Type B pancreatic cell (in vitro differentiated cells): ENCODE data around the gene AKR7A2. TPM values are rescaled to one million over a fixed set of nuclear protein-coding genes. Genes with fewer than 3 reads are reported as not detected.

Experiments
- DNase-seq: peaks from one replicate; pipeline ENCODE4 v3.0.0; 2021; ENCODE audit warnings: mixed read lengths; ENCODE audit not compliant: unreplicated experiment; ENCODE audit errors: extremely low spot score
- H3K27ac Mint-ChIP-seq: 2 replicates; pipeline ENCODE4 v1.8.0; 2021; ENCODE audit warnings: mild to moderate bottlenecking, mixed read lengths
- H3K27me3 Mint-ChIP-seq: 2 replicates; pipeline ENCODE4 v1.8.0; 2021; ENCODE audit warnings: mixed read lengths
- H3K36me3 Mint-ChIP-seq: 2 replicates; pipeline ENCODE4 v1.8.0; 2021; ENCODE audit warnings: mixed read lengths
- H3K4me1 Mint-ChIP-seq: one replicate; pipeline ENCODE4 v1.8.0; 2021; ENCODE audit warnings: mixed read lengths; ENCODE audit not compliant: unreplicated experiment
- H3K4me3 Mint-ChIP-seq: 2 replicates; pipeline ENCODE4 v1.8.0; 2021; ENCODE audit warnings: mild to moderate bottlenecking, mixed read lengths
- H3K9me3 Mint-ChIP-seq: 2 replicates; pipeline ENCODE4 v1.8.0; 2021; ENCODE audit warnings: mixed read lengths
- total RNA-seq: library from RNA; stranded (reverse); gene quantifications from 2 replicates; pipeline ENCODE4 v1.2.1, GENCODE V29; 2021; ENCODE audit warnings: low replicate concordance
- TF ChIP-seq, protein P1 (sequence below): fragments of 200-600 bp; sonication (generic); conservative IDR thresholded peaks from 2 replicates; pipeline ENCODE4 v1.5.0; 2021; ENCODE audit warnings: antibody characterized with exemption, mild to moderate bottlenecking

AKR7A2 gene
- total RNA-seq, 1 donor from 2014 or later: 75.2 TPM

DNA sequence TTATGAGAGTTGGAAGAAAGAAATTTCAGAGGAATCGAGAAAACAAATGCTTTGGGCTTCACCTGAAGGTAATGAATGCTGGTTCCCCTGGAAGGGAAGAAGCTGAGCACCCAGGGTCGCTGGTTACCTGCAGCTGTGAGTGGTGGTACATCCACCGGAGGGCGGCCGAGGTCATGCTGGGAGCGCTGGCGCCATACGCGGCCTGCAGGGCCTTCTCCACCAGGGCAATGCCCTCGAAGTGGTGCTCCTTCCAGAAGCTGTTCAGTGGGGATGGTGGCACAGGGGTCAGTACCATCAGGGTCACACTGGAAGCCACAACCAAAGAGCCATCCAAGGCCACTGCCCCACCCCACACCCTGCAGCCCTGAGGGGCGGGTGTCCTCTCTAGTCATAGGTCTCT lies 43.5 kb downstream of the AKR7A2 start:
- H3K27ac Mint-ChIP-seq: no peak overlapping the region
- H3K4me3 Mint-ChIP-seq: no peak overlapping the region
- no peaks in the 10 kb centered on the region for H3K4me1 Mint-ChIP-seq
- H3K27me3 Mint-ChIP-seq: no peaks in the 10 kb centered on the region
- no peaks in the 10 kb centered on the region for H3K36me3 Mint-ChIP-seq
- no peaks in the 10 kb centered on the region for H3K9me3 Mint-ChIP-seq
- no peak for DNase-seq
- TF ChIP-seq, protein P1, sequence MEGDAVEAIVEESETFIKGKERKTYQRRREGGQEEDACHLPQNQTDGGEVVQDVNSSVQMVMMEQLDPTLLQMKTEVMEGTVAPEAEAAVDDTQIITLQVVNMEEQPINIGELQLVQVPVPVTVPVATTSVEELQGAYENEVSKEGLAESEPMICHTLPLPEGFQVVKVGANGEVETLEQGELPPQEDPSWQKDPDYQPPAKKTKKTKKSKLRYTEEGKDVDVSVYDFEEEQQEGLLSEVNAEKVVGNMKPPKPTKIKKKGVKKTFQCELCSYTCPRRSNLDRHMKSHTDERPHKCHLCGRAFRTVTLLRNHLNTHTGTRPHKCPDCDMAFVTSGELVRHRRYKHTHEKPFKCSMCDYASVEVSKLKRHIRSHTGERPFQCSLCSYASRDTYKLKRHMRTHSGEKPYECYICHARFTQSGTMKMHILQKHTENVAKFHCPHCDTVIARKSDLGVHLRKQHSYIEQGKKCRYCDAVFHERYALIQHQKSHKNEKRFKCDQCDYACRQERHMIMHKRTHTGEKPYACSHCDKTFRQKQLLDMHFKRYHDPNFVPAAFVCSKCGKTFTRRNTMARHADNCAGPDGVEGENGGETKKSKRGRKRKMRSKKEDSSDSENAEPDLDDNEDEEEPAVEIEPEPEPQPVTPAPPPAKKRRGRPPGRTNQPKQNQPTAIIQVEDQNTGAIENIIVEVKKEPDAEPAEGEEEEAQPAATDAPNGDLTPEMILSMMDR: no peak

DNA sequence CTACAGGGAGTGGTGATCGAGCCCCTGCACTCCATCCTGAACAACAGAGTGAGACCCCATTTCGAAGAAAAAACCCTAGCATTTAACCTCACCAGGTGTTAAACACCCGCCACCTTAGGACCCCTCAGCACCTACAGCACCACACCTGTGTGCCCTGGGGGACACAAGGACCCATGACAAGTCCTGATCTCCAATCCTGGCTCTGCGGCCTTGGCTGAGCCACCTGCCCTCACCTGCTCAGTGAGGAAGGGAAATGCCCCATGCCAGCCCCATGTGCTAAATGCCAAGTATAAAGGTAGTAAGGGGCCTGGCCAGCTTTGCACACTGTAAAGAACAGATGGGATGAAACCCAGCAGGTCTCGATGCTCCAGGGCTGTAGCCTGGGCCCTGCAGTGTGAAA lies 49.2 kb downstream of the AKR7A2 start:
- TF ChIP-seq, protein P1: no peak
- H3K4me1 Mint-ChIP-seq: no peaks in the 10 kb centered on the region
- no peaks in the 10 kb centered on the region for H3K36me3 Mint-ChIP-seq
- H3K27ac Mint-ChIP-seq: no peak overlapping the region
- H3K4me3 Mint-ChIP-seq: no peak overlapping the region
- no peaks in the 10 kb centered on the region for H3K27me3 Mint-ChIP-seq
- no peaks in the 10 kb centered on the region for H3K9me3 Mint-ChIP-seq
- no peak for DNase-seq

DNA sequence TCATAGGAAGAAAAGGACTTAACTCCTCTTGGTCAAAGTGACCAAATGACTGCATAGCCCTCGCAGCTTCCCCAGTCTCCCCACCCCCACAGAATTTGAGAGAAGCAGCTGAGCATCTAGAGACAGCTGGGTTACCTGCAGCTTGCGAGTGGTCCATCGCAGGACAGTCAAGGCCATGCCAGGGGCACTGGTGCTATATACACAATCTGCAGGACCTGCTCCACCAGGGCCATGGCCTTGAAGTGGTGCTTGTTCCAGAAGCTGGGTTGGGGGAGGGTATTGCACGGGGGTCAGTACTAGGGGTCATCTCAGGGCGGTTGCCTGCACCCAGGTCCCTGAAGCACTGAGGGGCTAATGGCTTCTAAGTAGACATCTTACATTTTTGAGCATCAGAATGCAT lies 49.9 kb downstream of the AKR7A2 start:
- Mint-ChIP-seq H3K27me3 (no peaks in the 10 kb centered on the region), H3K9me3 (no peaks in the 10 kb centered on the region), H3K27ac (no peak overlapping the region), H3K4me1 (no peaks in the 10 kb centered on the region), H3K4me3 (no peak overlapping the region), H3K36me3 (peaks cover 3% of the 10 kb centered on the region)
- DNase-seq: no peak
- TF ChIP-seq, protein P1: no peak

DNA sequence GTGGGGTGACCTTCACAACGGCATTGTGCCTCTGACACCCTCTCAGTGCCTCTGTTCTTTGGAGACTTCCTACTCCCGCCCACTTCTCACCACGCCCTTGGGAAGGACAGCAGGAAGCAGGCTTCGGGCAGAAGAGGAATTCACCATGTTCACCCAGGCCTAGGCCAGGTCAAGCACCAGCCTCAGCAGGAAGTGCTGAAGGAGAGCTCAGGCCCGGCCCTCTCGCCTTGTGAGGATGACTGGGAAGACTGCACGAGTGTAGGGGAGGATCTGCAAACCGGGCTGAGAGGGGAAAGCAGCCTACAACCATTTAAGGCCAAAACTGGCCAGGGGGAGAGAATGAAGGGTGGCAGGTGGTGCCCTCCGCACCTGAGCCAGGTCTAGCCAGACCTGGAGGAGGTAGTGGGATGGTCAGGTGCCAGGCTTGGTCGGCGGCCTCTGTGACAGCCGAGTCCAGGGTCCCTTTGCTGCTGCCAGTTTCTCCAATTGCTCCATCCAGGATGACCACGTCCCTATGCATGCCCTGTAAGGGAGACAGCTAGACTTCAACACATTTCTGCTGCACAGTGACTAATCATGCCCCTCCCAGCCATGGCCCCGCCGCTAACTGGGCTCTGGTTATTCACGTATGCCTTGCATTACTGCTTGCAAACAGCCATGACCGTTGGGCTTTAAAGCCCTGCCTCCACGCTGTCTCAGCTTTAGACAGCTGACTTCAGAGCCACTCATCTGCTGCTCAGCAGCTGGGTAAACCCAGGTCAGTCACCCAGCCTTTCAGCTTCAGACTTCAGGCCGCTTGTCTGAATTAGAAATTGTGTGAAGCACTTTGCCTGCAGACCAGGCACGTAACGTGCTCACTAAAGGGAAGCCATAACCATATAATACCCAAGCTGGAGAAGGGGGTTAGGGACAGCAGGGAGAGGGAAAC lies 51.5 kb downstream of the AKR7A2 start:
- Mint-ChIP-seq H3K9me3 (no peaks in the 10 kb centered on the region), H3K27me3 (no peaks in the 10 kb centered on the region), H3K4me1 (no peaks in the 10 kb centered on the region), H3K27ac (no peak overlapping the region), H3K36me3 (peaks cover 5% of the 10 kb centered on the region), H3K4me3 (no peak overlapping the region)
- no peak for DNase-seq
- TF ChIP-seq, protein P1: no peak

DNA sequence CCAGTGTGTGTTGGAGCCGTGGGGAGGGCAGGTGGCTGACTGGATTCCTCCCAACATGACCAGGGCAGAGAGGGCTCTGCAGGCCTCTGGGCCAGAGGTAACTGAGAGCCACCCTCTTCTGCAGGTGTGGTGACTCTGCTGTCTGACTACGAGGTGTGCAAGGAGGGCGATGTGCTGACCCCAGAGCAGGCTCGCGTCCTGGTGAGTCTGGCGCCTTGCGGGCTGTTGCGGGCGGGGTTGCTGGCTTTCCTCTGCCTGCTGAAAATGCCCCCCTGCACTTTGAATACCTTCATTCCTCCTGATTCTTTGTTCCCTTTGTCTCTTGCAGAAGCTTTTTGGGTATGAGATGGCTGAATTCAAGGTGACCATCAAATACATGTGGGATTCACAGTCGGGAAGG lies 53.6 kb downstream of the AKR7A2 start:
- no peak for DNase-seq
- Mint-ChIP-seq H3K4me3 (no peak overlapping the region), H3K27ac (no peak overlapping the region), H3K36me3 (peaks cover 5% of the 10 kb centered on the region), H3K27me3 (no peaks in the 10 kb centered on the region), H3K4me1 (peaks cover 6% of the 10 kb centered on the region), H3K9me3 (no peaks in the 10 kb centered on the region)
- TF ChIP-seq, protein P1: no peak
